Measurements from ENCODE around the gene PRPF8.
"Not testable (repeated sequence)": the region's sequence is repeated elsewhere in the genome, so short reads cannot be mapped to it uniquely, and the experiment has no call there.

The PRPF8 gene

DNA sequence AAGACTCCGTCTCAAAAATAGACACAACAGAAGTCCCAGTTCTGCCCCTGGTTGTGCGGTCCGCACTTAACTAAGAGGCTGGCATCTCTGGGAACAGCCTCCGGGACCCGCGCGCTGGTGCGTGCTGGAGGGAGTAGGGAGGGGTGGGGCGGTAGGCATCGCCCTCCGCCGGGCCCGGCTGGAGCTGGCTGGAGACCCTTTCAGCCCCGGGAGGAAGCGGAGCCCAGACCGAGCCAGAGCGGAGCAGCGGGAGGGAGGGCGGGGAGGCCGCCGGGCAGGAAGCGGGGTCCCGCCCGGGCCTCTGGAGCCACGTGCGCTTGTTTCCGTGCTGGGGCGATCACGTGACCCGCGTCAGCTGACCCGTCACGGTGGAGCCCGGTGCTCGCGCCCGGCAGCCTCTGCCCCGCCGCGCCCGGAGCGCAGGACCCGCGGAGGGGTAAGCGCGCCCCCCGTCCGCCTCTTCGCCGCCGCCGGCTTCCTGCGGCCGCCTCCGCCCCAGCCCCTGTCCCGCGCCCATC lies 39.7 kb upstream of the PRPF8 start, which contains the start of gene WDR81:
Gene WDR81 (plus strand): TSS at position 354 of the 518 bp plus-strand sequence. CDS start 256 bp downstream, outside the sequence.
- H3K27ac ChIP-seq (ENCODE audit: poor library complexity, severe bottlenecking): peak within 1 kb of the TSS; percentile 58
- no peaks in the 10 kb centered on the region for H3K27me3 ChIP-seq (ENCODE audit: insufficient read depth, poor library complexity, severe bottlenecking)
- peak within 1 kb of the TSS; percentile 78 for H3K4me3 ChIP-seq (ENCODE audit: severe bottlenecking)
- TF ChIP-seq, protein P1, sequence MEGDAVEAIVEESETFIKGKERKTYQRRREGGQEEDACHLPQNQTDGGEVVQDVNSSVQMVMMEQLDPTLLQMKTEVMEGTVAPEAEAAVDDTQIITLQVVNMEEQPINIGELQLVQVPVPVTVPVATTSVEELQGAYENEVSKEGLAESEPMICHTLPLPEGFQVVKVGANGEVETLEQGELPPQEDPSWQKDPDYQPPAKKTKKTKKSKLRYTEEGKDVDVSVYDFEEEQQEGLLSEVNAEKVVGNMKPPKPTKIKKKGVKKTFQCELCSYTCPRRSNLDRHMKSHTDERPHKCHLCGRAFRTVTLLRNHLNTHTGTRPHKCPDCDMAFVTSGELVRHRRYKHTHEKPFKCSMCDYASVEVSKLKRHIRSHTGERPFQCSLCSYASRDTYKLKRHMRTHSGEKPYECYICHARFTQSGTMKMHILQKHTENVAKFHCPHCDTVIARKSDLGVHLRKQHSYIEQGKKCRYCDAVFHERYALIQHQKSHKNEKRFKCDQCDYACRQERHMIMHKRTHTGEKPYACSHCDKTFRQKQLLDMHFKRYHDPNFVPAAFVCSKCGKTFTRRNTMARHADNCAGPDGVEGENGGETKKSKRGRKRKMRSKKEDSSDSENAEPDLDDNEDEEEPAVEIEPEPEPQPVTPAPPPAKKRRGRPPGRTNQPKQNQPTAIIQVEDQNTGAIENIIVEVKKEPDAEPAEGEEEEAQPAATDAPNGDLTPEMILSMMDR (IDR thresholded peaks at IDR 0.05; ENCODE audit: poor library complexity, severe bottlenecking): no peak
- DNase-seq (ENCODE audit: low spot score): peak; percentile 85
- no peaks in the 10 kb centered on the region for H3K36me3 ChIP-seq (ENCODE audit: low read depth)
- ATAC-seq (ENCODE audit: low read depth): peak; percentile 55
- H3K4me1 ChIP-seq (ENCODE audit: insufficient read depth, poor library complexity, severe bottlenecking): peaks cover 2% of the 10 kb centered on the region
- no peaks in the 10 kb centered on the region for H3K9me3 ChIP-seq (ENCODE audit: severe bottlenecking)

DNA sequence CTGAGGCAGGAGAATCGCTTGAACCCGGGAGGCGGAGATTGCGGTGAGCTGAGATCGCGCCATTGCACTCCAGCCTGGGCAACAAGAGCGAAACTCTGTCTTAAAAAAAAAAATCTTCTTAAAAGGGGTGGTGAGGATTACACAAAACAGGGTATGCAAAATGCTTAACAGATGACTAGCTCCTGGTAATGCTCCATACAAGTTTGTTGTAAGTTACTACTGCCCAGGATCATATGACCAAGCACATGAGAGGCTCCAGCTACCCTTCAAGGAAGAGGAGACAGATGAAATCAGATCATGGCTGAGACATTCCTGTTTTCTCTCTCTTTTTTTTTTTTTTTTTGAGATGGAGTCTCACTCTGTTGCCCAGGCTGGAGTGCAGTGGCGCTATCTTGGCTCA lies 37.4 kb upstream of the PRPF8 start:
- H3K36me3 ChIP-seq (ENCODE audit: low read depth); H3K4me1 ChIP-seq (ENCODE audit: insufficient read depth, poor library complexity, severe bottlenecking); ATAC-seq (ENCODE audit: low read depth); DNase-seq (ENCODE audit: low spot score); H3K27me3 ChIP-seq (ENCODE audit: insufficient read depth, poor library complexity, severe bottlenecking); H3K9me3 ChIP-seq (ENCODE audit: severe bottlenecking); H3K4me3 ChIP-seq (ENCODE audit: severe bottlenecking): not testable (repeated sequence)
- peak overlapping the region; percentile 58 for H3K27ac ChIP-seq (ENCODE audit: poor library complexity, severe bottlenecking)

DNA sequence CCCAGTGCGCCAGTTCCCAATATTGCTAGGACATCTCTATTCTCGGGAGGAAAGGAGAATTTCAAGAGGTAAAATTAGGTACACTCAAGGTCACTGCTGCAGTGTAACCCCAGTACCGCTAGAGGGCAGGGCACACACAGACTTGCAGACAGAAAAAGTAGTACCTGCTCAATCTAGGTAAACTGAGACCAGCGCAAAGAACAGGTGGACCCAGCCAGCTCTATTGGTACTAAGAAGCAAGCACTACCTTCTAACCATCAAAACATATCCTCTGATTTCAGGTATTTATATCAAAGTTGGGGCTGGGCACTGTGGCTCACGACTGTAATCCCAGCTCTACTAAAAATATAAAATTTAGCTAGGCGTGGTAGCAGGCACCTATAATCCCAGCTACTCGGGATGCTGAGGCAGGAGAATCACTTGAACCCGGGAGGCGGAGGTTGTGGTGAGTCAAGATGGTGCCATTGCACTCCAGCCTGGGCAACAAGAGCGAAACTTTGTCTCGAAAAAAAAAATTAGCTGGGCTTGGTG lies 36.3 kb upstream of the PRPF8 start:
- H3K4me1 ChIP-seq (ENCODE audit: insufficient read depth, poor library complexity, severe bottlenecking): peaks cover 2% of the 10 kb centered on the region
- no peak for ATAC-seq (ENCODE audit: low read depth)
- no peaks in the 10 kb centered on the region for H3K36me3 ChIP-seq (ENCODE audit: low read depth)
- DNase-seq (ENCODE audit: low spot score): peak; percentile 57
- no peaks in the 10 kb centered on the region for H3K9me3 ChIP-seq (ENCODE audit: severe bottlenecking)
- H3K4me3 ChIP-seq (ENCODE audit: severe bottlenecking): no peak overlapping the region
- TF ChIP-seq, protein P1 (IDR thresholded peaks at IDR 0.05; ENCODE audit: poor library complexity, severe bottlenecking): peak; percentile 97
- no peaks in the 10 kb centered on the region for H3K27me3 ChIP-seq (ENCODE audit: insufficient read depth, poor library complexity, severe bottlenecking)
- peak overlapping the region; percentile 58 for H3K27ac ChIP-seq (ENCODE audit: poor library complexity, severe bottlenecking)

DNA sequence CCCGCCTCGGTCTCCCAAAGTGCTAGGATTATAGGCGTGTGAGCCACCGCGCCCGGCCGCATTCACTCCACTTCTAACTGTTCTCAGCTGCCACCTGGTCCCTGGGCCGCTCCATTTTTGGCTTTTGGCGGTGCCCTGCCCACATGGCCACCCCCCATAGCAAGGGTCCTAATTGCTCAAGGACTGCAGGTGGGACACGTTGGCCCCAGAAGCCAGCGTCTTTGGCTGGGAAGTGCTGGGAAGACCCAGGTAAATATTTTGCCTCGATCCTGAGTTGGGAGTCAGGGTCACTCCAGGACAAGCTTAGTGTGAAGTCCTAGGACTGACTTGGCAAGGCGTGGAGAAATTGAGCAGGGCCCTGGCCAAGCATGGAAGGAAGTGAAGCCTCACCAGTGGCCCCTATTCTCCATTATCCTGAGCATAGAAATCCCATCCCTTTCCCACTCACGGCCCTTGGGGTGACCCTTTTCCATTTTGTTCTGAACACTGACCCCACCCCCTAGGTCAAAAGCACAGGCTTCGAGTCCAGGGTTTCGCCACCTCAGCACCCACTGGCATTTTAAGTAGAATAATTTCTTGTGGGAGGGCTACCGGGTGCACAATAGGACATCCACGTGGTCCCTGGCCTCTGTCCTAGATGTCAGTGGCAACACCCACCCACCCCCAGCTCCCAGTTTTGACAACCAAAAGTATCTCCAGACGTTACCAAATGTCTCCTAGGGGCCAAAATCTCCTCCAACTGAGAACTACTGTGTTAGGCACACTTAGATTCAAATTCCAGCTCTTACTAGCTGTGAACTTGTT lies 33.9 kb upstream of the PRPF8 start:
- Histone ChIP-seq H3K36me3 (ENCODE audit: low read depth) (peaks cover 8% of the 10 kb centered on the region), H3K27ac (ENCODE audit: poor library complexity, severe bottlenecking) (peak overlapping the region; percentile 93)
- ATAC-seq (ENCODE audit: low read depth): no peak

More for the DNA sequence above, 33.9 kb upstream of the PRPF8 start:
- H3K4me1 ChIP-seq (ENCODE audit: insufficient read depth, poor library complexity, severe bottlenecking): peaks cover 9% of the 10 kb centered on the region
- H3K27me3 ChIP-seq (ENCODE audit: insufficient read depth, poor library complexity, severe bottlenecking): no peaks in the 10 kb centered on the region
- H3K9me3 ChIP-seq (ENCODE audit: severe bottlenecking): no peaks in the 10 kb centered on the region
- no peak for DNase-seq (ENCODE audit: low spot score)
- no peak overlapping the region for H3K4me3 ChIP-seq (ENCODE audit: severe bottlenecking)
- TF ChIP-seq, protein P1 (IDR thresholded peaks at IDR 0.05; ENCODE audit: poor library complexity, severe bottlenecking): no peak

Data from RWPE2 (cell line).